BJ (cell line): ENCODE results near the gene NPAS3. TPM values are rescaled to one million over a fixed set of nuclear protein-coding genes. Genes with fewer than 3 reads are reported as not detected.

Experiments
- CTCF ChIA-PET: fragments of 350-600 bp; formaldehyde crosslinking; extraction: SDS; loops from one replicate; lab custom pipeline; 2021; ENCODE audit warnings: antibody characterized with exemption, inconsistent platforms; lab: Yijun Ruan, JAX
- POLR2A ChIA-PET: fragments of 300-600 bp; sonication (Branson Sonifier 250); formaldehyde crosslinking; extraction: SDS; loops from one replicate; lab custom pipeline; 2021; ENCODE audit warnings: antibody characterized with exemption; lab: Charles Lee
- DNase-seq: peaks from one replicate; pipeline ENCODE4 v3.0.0-alpha.2; 2011; ENCODE audit warnings: low read depth
- H3K27me3 ChIP-seq: 2 replicates; pipeline ENCODE4 v1.6.0; 2011; ENCODE audit warnings: low read length; ENCODE audit not compliant: control insufficient read depth, insufficient read depth
- H3K36me3 ChIP-seq: 2 replicates; pipeline ENCODE4 v1.5.1; 2011; ENCODE audit warnings: low read length; ENCODE audit not compliant: control insufficient read depth, insufficient read depth
- H3K4me3 ChIP-seq: 2 replicates; pipeline ENCODE4 v1.5.1; 2011; ENCODE audit warnings: low read depth, mild to moderate bottlenecking, control low read depth, low read length
- CTCF ChIP-seq: IDR thresholded peaks from 2 replicates; pipeline ENCODE4 v1.5.1; 2011; ENCODE audit warnings: low read depth, mild to moderate bottlenecking, control low read depth, inconsistent platforms, low read length, moderate library complexity; ENCODE audit not compliant: insufficient read depth
- polyA plus RNA-seq: library from polyadenylated mRNA; depleted of rRNA; stranded (reverse); fragments of >200 nt; gene quantifications from 2 replicates; pipeline ENCODE4 v1.2.3, GENCODE V29; 2011

The NPAS3 gene
- polyA plus RNA-seq, 1 experiment: 0.09 TPM

DNA sequence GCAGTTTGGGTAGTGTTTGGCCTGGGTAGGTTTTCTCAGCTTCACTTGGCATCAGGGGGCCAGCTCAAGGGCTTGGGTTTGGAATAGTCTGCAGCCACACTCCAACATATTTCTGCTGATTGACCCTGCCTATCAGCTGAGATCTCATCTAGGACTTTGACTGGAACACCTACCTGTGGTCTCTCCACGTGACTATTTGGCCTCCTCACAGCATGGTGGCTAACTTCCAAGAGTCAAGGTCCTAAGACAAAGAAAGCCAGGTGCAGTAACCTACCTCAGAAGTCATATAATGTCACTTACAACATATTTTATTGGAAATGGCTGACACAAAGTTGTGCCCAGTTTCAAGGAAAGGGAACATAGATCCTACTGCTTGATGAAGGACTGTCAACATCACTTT, 531.2 kb downstream of the NPAS3 start:
- POLR2A ChIA-PET: no interaction called here
- no peak for TF ChIP-seq CTCF
- CTCF ChIA-PET: no interaction called here
- H3K27me3 ChIP-seq: no peaks in the 10 kb centered on the region; the same call in 1 of the 2 replicates
- H3K36me3 ChIP-seq: no peaks in the 10 kb centered on the region
- H3K4me3 ChIP-seq: no peak overlapping the region
- no peak for DNase-seq

GRCh38 chr14:33471776-33472175, 533.1 kb downstream of the NPAS3 start:
- no peaks in the 10 kb centered on the region; the same call in 1 of the 2 replicates for H3K27me3 ChIP-seq
- no peak for DNase-seq
- no peaks in the 10 kb centered on the region for H3K36me3 ChIP-seq
- CTCF ChIA-PET: no interaction called here
- H3K4me3 ChIP-seq: no peak overlapping the region
- no peak for TF ChIP-seq CTCF
- POLR2A ChIA-PET: no interaction called here

- DNase-seq: no peak
- Histone ChIP-seq H3K36me3 (no peaks in the 10 kb centered on the region), H3K4me3 (no peak overlapping the region), H3K27me3 (no peaks in the 10 kb centered on the region; the same call in 1 of the 2 replicates)
- POLR2A ChIA-PET: no interaction called here
- TF ChIP-seq CTCF: peak; percentile 18; the same call in 1 of the 2 replicates
- CTCF ChIA-PET: interaction anchor here (0.9 to 2.0 kb wide), 3 partner anchors 11 to 317 kb away, joined by 3 to 9 read pairs (median 4); no protein-coding TSS in a partner anchor
Measured at GRCh38 chr14:33475623-33476022, 536.9 kb downstream of the NPAS3 start.

GRCh38 chr14:33477797-33478196, 539.1 kb downstream of the NPAS3 start:
- POLR2A ChIA-PET: no interaction called here
- CTCF ChIA-PET: interaction anchor here (1.1 to 1.4 kb wide), 2 partner anchors 13 to 315 kb away, joined by 3 to 4 read pairs; no protein-coding TSS in a partner anchor

More at GRCh38 chr14:33477797-33478196, 539.1 kb downstream of the NPAS3 start:
- no peaks in the 10 kb centered on the region for H3K36me3 ChIP-seq
- DNase-seq: no peak
- H3K27me3 ChIP-seq: no peaks in the 10 kb centered on the region; the same call in 1 of the 2 replicates
- no peak overlapping the region for H3K4me3 ChIP-seq
- TF ChIP-seq CTCF: no peak
